ENCODE measurements around the gene NCR3LG1.
"Not testable (repeated sequence)": the region's sequence is repeated elsewhere in the genome, so short reads cannot be mapped to it uniquely, and the experiment has no call there.

DNA sequence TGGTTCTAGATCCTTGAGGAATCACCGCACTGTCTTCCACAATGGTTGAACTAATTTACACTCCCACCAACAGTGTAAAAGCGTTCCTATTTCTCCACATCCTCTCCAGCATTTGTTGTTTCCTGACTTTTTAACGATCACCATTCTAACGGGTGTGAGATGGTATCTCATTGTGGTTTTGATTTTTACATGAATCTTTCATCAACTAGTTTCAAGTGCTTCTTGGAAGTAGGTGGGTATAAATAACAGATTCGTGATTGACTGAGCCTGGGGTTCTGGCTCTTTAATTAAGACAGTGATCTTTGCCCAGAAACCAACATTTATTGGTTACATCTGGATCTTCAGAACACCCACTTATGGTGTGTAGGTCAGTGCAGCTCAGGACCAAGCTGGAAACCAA lies 74.6 kb downstream of the NCR3LG1 start:
- TF ChIP-seq, protein P1, sequence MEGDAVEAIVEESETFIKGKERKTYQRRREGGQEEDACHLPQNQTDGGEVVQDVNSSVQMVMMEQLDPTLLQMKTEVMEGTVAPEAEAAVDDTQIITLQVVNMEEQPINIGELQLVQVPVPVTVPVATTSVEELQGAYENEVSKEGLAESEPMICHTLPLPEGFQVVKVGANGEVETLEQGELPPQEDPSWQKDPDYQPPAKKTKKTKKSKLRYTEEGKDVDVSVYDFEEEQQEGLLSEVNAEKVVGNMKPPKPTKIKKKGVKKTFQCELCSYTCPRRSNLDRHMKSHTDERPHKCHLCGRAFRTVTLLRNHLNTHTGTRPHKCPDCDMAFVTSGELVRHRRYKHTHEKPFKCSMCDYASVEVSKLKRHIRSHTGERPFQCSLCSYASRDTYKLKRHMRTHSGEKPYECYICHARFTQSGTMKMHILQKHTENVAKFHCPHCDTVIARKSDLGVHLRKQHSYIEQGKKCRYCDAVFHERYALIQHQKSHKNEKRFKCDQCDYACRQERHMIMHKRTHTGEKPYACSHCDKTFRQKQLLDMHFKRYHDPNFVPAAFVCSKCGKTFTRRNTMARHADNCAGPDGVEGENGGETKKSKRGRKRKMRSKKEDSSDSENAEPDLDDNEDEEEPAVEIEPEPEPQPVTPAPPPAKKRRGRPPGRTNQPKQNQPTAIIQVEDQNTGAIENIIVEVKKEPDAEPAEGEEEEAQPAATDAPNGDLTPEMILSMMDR (IDR thresholded peaks at IDR 0.05), result not testable (repeated sequence)
- TF ChIP-seq EP300, POLR2A (IDR thresholded peaks at IDR 0.05): not testable (repeated sequence)
